H9 (cell line): ENCODE measurements around the gene TBRG1. TPM values are rescaled to one million over a fixed set of nuclear protein-coding genes. Genes with fewer than 3 reads are reported as not detected.

Experiments used
- DNase-seq: peaks from one replicate; pipeline ENCODE4 v3.0.0-alpha.2; 2017
- H2AFZ ChIP-seq: one replicate; pipeline ENCODE4 v1.6.1; 2013; ENCODE audit warnings: mild to moderate bottlenecking, low read length, control low read depth, moderate library complexity
- H2AK5ac ChIP-seq: 2 replicates; pipeline ENCODE4 v1.6.1; 2013; ENCODE audit warnings: low read length, control low read depth, mixed read lengths; ENCODE audit not compliant: insufficient read length
- H2BK120ac ChIP-seq: one replicate; pipeline ENCODE4 v1.6.1; 2013; ENCODE audit warnings: low read depth, mild to moderate bottlenecking, low read length, control low read depth, inconsistent platforms; ENCODE audit not compliant: poor library complexity, severe bottlenecking
- H2BK12ac ChIP-seq: 2 replicates; pipeline ENCODE4 v1.6.1; 2013; ENCODE audit warnings: low read length, control low read depth, mixed read lengths, low read depth; ENCODE audit not compliant: insufficient read length
- H2BK15ac ChIP-seq: 2 replicates; pipeline ENCODE4 v1.6.1; 2013; ENCODE audit warnings: low read depth, low read length, control low read depth
- H2BK20ac ChIP-seq: one replicate; pipeline ENCODE4 v1.6.1; 2013; ENCODE audit warnings: low read depth, mild to moderate bottlenecking, low read length, control low read depth, inconsistent platforms; ENCODE audit not compliant: poor library complexity, severe bottlenecking
- H2BK5ac ChIP-seq: 2 replicates; pipeline ENCODE4 v1.6.1; 2013; ENCODE audit warnings: low read length, control low read depth, mixed read lengths; ENCODE audit not compliant: insufficient read length
- H3K14ac ChIP-seq: 2 replicates; pipeline ENCODE4 v1.6.1; 2013; ENCODE audit warnings: low read length, control low read depth; ENCODE audit not compliant: insufficient read depth
- H3K18ac ChIP-seq: 2 replicates; pipeline ENCODE4 v1.6.1; 2013; ENCODE audit warnings: low read depth, mild to moderate bottlenecking, mixed read lengths, low read length, control low read depth; ENCODE audit not compliant: insufficient read length
- H3K23ac ChIP-seq: 2 replicates; pipeline ENCODE4 v1.6.1; 2013; ENCODE audit warnings: low read length, control low read depth, mixed read lengths, low read depth; ENCODE audit not compliant: insufficient read length
- H3K23me2 ChIP-seq: 2 replicates; pipeline ENCODE4 v1.6.1; 2013; ENCODE audit warnings: low read depth, mild to moderate bottlenecking, mixed read lengths, low read length, control low read depth; ENCODE audit not compliant: insufficient read length, poor library complexity, severe bottlenecking
- H3K27ac ChIP-seq: 2 replicates; pipeline ENCODE4 v1.5.1; 2013; ENCODE audit warnings: low read length, control low read depth, mixed read lengths, low read depth; ENCODE audit not compliant: insufficient read length
- H3K27me3 ChIP-seq: 2 replicates; pipeline ENCODE4 v1.6.1; 2013; ENCODE audit warnings: low read length, control low read depth, inconsistent platforms; ENCODE audit not compliant: insufficient read depth
- H3K4ac ChIP-seq: 2 replicates; pipeline ENCODE4 v1.6.1; 2013; ENCODE audit warnings: low read depth, mild to moderate bottlenecking, control low read depth, inconsistent platforms, low read length, moderate library complexity
- H3K4me1 ChIP-seq: 2 replicates; pipeline ENCODE4 v1.6.1; 2013; ENCODE audit warnings: low read length, control low read depth, inconsistent platforms; ENCODE audit not compliant: insufficient read depth
- H3K4me2 ChIP-seq: 2 replicates; pipeline ENCODE4 v1.6.1; 2013; ENCODE audit warnings: low read length, control low read depth, mixed read lengths; ENCODE audit not compliant: insufficient read length, insufficient read depth
- H3K56ac ChIP-seq: 2 replicates; pipeline ENCODE4 v1.6.1; 2013; ENCODE audit warnings: low read depth, mild to moderate bottlenecking, mixed read lengths, low read length, control low read depth; ENCODE audit not compliant: insufficient read length
- H3K79me1 ChIP-seq: 2 replicates; pipeline ENCODE4 v1.6.1; 2013; ENCODE audit warnings: low read depth, mild to moderate bottlenecking, moderate library complexity, low read length, control low read depth, inconsistent platforms; ENCODE audit not compliant: insufficient read depth, poor library complexity, severe bottlenecking
- H3K79me2 ChIP-seq: 2 replicates; pipeline ENCODE4 v1.6.1; 2013; ENCODE audit warnings: low read length, control low read depth, inconsistent platforms; ENCODE audit not compliant: insufficient read depth
- H3K9ac ChIP-seq: 2 replicates; pipeline ENCODE4 v1.6.1; 2013; ENCODE audit warnings: low read length, control low read depth, mixed read lengths; ENCODE audit not compliant: insufficient read length; ENCODE audit errors: extremely low read depth
- H3K9me3 ChIP-seq: one replicate; pipeline ENCODE4 v1.6.1; 2013; ENCODE audit warnings: low read depth, low read length, inconsistent platforms; ENCODE audit not compliant: control insufficient read depth
- H3T11ph ChIP-seq: one replicate; pipeline ENCODE4 v1.6.1; 2013; ENCODE audit warnings: mild to moderate bottlenecking, low read length, control low read depth, inconsistent platforms
- H4K20me1 ChIP-seq: one replicate; pipeline ENCODE4 v1.6.1; 2013; ENCODE audit not compliant: control insufficient read depth, insufficient read length, insufficient read depth
- H4K5ac ChIP-seq: 2 replicates; pipeline ENCODE4 v1.6.1; 2013; ENCODE audit warnings: low read depth, mild to moderate bottlenecking, mixed read lengths, low read length, control low read depth; ENCODE audit not compliant: insufficient read length
- H4K8ac ChIP-seq: replicated peaks from 2 replicates; pipeline ENCODE4 v1.6.1; 2013; ENCODE audit warnings: low read length, control low read depth, mixed read lengths, low read depth; ENCODE audit not compliant: insufficient read length
- H4K91ac ChIP-seq: 2 replicates; pipeline ENCODE4 v1.6.1; 2013; ENCODE audit warnings: low read depth, mild to moderate bottlenecking, moderate library complexity, mixed read lengths, low read length, control low read depth; ENCODE audit not compliant: insufficient read length
- H3K27ac Mint-ChIP-seq, 3 experiments: 2 replicates in 2 of 3; 3 replicates in 1 of 3; pipeline ENCODE4 v1.8.0; 2020 to 2021; ENCODE audit warnings: mixed read lengths in 3 of 3, mild to moderate bottlenecking in 1 of 3, moderate library complexity in 1 of 3
- H3K27me3 Mint-ChIP-seq: 2 replicates; pipeline ENCODE4 v1.8.0; 2021; ENCODE audit warnings: low read depth, mild to moderate bottlenecking, moderate library complexity, mixed read lengths
- H3K36me3 Mint-ChIP-seq, 3 experiments: 2 replicates in 2 of 3; 3 replicates in 1 of 3; pipeline ENCODE4 v1.8.0; 2020 to 2021; ENCODE audit warnings: low read depth in 3 of 3, mixed read lengths in 3 of 3; ENCODE audit not compliant: insufficient read depth in 1 of 3
- H3K4me1 Mint-ChIP-seq, 2 experiments: 2 replicates each; pipeline ENCODE4 v1.8.0; 2020; ENCODE audit warnings: mixed read lengths in 2 of 2
- H3K4me3 Mint-ChIP-seq, 2 experiments: 2 replicates in 1 of 2; 3 replicates in 1 of 2; pipeline ENCODE4 v1.8.0; 2020 to 2021; ENCODE audit warnings: mild to moderate bottlenecking in 2 of 2, mixed read lengths in 2 of 2, moderate library complexity in 1 of 2
- H3K9me3 Mint-ChIP-seq, 2 experiments: 2 replicates in 1 of 2; 3 replicates in 1 of 2; pipeline ENCODE4 v1.8.0; 2020; ENCODE audit warnings: mild to moderate bottlenecking in 2 of 2, mixed read lengths in 2 of 2, moderate library complexity in 1 of 2
- CTCF ChIP-seq: fragments of 200-600 bp; sonication (generic); conservative IDR thresholded peaks from 3 replicates; pipeline ENCODE4 v1.8.0; 2021; ENCODE audit warnings: antibody characterized with exemption, mild to moderate bottlenecking
- WGBS: extraction: QIAGEN DNeasy Blood & Tissue Kit; methylation state at CpG from one replicate; pipeline ENCODE4 v1.1.7; 2013; ENCODE audit warnings: missing lambda C conversion rate, low lambda C conversion rate, mixed read lengths; ENCODE audit not compliant: insufficient read length; ENCODE audit errors: extremely low coverage; 5-methylcytosine and 5-hydroxymethylcytosine counted together
- total RNA-seq: library from RNA; stranded (reverse); gene quantifications from 2 replicates; pipeline ENCODE4 v1.2.1, GENCODE V29; 2021

The TBRG1 gene
- total RNA-seq, 1 experiment from 2014 or later, result 23.9 TPM

DNA sequence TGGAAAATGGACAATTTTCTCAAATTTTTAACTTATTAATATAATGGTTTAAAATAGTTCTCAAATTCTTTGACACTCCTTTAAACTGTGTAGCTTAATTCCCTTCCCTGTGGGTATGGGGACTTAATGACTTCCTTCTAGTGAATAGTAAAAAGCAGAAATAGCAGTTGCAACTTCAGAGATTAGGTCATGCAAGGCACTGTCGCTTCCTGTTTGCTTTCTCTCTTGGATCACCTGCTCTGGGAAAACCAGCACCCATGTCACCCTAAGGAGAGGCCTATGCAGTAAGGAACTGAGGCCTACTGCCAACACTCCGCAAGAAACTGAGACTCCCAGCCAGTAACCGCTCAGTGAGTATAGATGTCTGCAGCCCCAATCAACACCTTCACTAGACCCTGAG lies 16.9 kb upstream of the TBRG1 start:
- DNase-seq, result no peak
- Histone ChIP-seq H2AK5ac (no peak overlapping the region), H3K23ac (no peak overlapping the region), H4K8ac (no peak overlapping the region), H2BK12ac (no peak overlapping the region), H2BK120ac (no peak overlapping the region), H3K4me1 (peaks cover 3% of the 10 kb centered on the region; the same call in 1 of the 2 replicates), H4K20me1 (no peaks in the 10 kb centered on the region), H3K79me2 (no peaks in the 10 kb centered on the region), H2AFZ (no peak overlapping the region), H3K4me2 (no peak overlapping the region), H4K5ac (no peak overlapping the region), H2BK20ac (no peak overlapping the region), H3K18ac (no peak overlapping the region), H3T11ph (no peak overlapping the region), H3K9ac (no peak overlapping the region), H2BK5ac (no peak overlapping the region), H3K56ac (no peak overlapping the region), H3K9me3 (no peaks in the 10 kb centered on the region), H3K4ac (no peak overlapping the region), H3K14ac (no peak overlapping the region), H3K27me3 (no peaks in the 10 kb centered on the region), H3K23me2 (no peaks in the 10 kb centered on the region), H3K27ac (no peak overlapping the region), H4K91ac (no peak overlapping the region), H2BK15ac (no peak overlapping the region), H3K79me1 (no peaks in the 10 kb centered on the region)
- Mint-ChIP-seq H3K4me1 (peaks cover 7 to 8% of the 10 kb centered on the region in 2 experiments), H3K36me3 (no peaks in the 10 kb centered on the region), H3K27ac (no peak overlapping the region), H3K4me3 (no peak overlapping the region), H3K27me3 (no peaks in the 10 kb centered on the region), H3K9me3 (no peaks in the 10 kb centered on the region; a peak in 1 of 5 replicates)
- WGBS, result no CpG with 5 or more reads among the region's 3 CpGs
- no peak for TF ChIP-seq CTCF
